ENCODE results near the gene EFNA2.
A peak's percentile ranks its signal among the peaks of the same experiment; 100 is the strongest.
"Not testable (repeated sequence)": the region's sequence is repeated elsewhere in the genome, so short reads cannot be mapped to it uniquely, and the experiment has no call there.

Gene EFNA2

GRCh38 chr19:1318678-1319471, 33.2 kb downstream of the EFNA2 start:
- DNase-seq (ENCODE audit: low spot score), result no peak

GRCh38 chr19:1320282-1320650, 34.6 kb downstream of the EFNA2 start:
- DNase-seq (ENCODE audit: low spot score), result not testable (repeated sequence)

- DNase-seq (ENCODE audit: low spot score), result no peak
Observed at GRCh38 chr19:1321539-1321938, 35.9 kb downstream of the EFNA2 start.

- DNase-seq (ENCODE audit: low spot score), result no peak
Observed at GRCh38 chr19:1322198-1322981, 36.7 kb downstream of the EFNA2 start.

- DNase-seq (ENCODE audit: low spot score), result no peak
Observed at GRCh38 chr19:1324249-1324805, 38.7 kb downstream of the EFNA2 start.

GRCh38 chr19:1324806-1325567, 39.3 kb downstream of the EFNA2 start:
- peak; percentile 89 for DNase-seq (ENCODE audit: low spot score)

GRCh38 chr19:1325568-1326294, 40.1 kb downstream of the EFNA2 start:
- DNase-seq (ENCODE audit: low spot score), result no peak

GRCh38 chr19:1327125-1327524, 41.5 kb downstream of the EFNA2 start:
- no peak for DNase-seq (ENCODE audit: low spot score)

GRCh38 chr19:1332208-1332607, 46.5 kb downstream of the EFNA2 start:
- not testable (repeated sequence) for DNase-seq (ENCODE audit: low spot score)

GRCh38 chr19:1336079-1336684, 50.5 kb downstream of the EFNA2 start:
- no peak for DNase-seq (ENCODE audit: low spot score)

GRCh38 chr19:1340681-1341469, 55.2 kb downstream of the EFNA2 start:
- no peak for DNase-seq (ENCODE audit: low spot score)

- DNase-seq (ENCODE audit: low spot score), result no peak
Observed at GRCh38 chr19:1343041-1343440, 57.4 kb downstream of the EFNA2 start.

GRCh38 chr19:1349211-1349610, 63.5 kb downstream of the EFNA2 start:
- no peak for DNase-seq (ENCODE audit: low spot score)

- no peak for DNase-seq (ENCODE audit: low spot score)
Observed at GRCh38 chr19:1350867-1351266, 65.2 kb downstream of the EFNA2 start.
